ENCODE measurements around the gene TLN1. TPM values are rescaled to one million over a fixed set of nuclear protein-coding genes. Genes with fewer than 3 reads are reported as not detected.

TLN1 gene
- total RNA-seq, 1 donor from 2014 or later, result 226 TPM

- Mint-ChIP-seq H3K36me3 (peaks cover 8% of the 10 kb centered on the region), H3K27ac (peak overlapping the region; percentile 62), H3K27me3 (ENCODE audit: low read depth) (no peaks in the 10 kb centered on the region), H3K4me3 (peak overlapping the region; percentile 54), H3K4me1 (peaks cover 27% of the 10 kb centered on the region), H3K9me3 (no peaks in the 10 kb centered on the region)
- DNase-seq (ENCODE audit: low spot score in 2 of 2, unreplicated experiment in 2 of 2), result no peak
- TF ChIP-seq, protein P1, sequence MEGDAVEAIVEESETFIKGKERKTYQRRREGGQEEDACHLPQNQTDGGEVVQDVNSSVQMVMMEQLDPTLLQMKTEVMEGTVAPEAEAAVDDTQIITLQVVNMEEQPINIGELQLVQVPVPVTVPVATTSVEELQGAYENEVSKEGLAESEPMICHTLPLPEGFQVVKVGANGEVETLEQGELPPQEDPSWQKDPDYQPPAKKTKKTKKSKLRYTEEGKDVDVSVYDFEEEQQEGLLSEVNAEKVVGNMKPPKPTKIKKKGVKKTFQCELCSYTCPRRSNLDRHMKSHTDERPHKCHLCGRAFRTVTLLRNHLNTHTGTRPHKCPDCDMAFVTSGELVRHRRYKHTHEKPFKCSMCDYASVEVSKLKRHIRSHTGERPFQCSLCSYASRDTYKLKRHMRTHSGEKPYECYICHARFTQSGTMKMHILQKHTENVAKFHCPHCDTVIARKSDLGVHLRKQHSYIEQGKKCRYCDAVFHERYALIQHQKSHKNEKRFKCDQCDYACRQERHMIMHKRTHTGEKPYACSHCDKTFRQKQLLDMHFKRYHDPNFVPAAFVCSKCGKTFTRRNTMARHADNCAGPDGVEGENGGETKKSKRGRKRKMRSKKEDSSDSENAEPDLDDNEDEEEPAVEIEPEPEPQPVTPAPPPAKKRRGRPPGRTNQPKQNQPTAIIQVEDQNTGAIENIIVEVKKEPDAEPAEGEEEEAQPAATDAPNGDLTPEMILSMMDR (IDR thresholded peaks at IDR 0.05; ENCODE audit: unreplicated experiment), result no peak
Measured at GRCh38 chr9:35758475-35759050, 26.6 kb upstream of the TLN1 start.

DNA sequence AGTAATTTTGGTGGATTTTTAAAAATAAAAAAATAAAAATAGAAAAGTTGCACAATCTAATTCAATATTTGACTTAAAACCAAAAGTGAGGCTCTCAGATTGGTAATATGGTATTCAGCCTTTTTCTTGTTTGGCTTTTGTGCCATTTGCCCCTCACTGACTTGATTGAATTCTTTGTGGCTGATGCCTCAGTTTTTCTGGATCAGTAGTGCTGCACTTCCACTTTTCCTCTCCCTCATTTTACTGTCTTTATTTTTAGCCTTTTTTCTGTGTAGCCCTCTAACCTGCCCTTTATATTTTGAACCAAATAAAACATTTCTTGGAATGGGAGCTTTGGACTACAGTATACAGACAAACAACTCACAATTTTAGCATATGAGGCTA lies 25.9 kb upstream of the TLN1 start:
- peak overlapping the region; percentile 93 for H3K4me3 Mint-ChIP-seq
- no peaks in the 10 kb centered on the region for H3K27me3 Mint-ChIP-seq (ENCODE audit: low read depth)
- H3K4me1 Mint-ChIP-seq, result peaks cover 27% of the 10 kb centered on the region
- TF ChIP-seq, protein P1 (IDR thresholded peaks at IDR 0.05; ENCODE audit: unreplicated experiment), result no peak
- H3K36me3 Mint-ChIP-seq, result peaks cover 8% of the 10 kb centered on the region
- H3K9me3 Mint-ChIP-seq, result no peaks in the 10 kb centered on the region
- H3K27ac Mint-ChIP-seq, result peak overlapping the region; percentile 29
- no peak for DNase-seq (ENCODE audit: low spot score in 2 of 2, unreplicated experiment in 2 of 2)

DNA sequence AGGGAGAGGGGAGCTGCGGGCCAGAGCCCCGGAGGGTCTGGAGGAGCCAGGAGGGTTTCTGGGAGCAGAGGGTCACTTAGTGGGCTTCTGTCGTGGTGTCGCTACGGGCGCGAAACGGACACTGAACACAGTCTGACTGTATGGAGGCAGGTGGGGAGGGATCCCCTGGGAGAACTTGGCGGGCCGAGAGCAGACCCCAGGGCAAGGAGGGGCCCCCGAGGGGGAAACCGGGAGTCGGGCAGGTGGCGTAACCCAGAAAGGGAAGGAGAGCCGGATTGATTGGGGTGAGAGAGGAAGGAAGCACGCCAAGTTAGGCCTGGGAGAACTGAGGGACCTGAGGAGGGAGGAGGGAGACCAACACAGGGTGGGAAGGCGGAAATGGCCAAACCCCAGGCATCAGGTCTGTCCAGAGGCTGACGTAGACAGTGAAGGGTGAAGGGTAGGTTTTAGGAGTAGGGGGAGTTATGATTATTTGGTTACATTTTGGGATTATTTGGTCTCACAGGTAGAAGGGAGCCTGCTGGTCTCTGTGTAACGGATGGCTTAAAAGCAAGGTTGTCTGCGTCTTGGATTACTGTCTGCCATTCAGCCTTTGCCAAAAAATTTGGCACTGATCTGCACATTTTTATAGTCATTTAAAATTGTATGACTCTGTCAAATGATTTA lies 25.4 kb upstream of the TLN1 start:
- no peak for DNase-seq (ENCODE audit: low spot score in 2 of 2, unreplicated experiment in 2 of 2)
- TF ChIP-seq, protein P1 (IDR thresholded peaks at IDR 0.05; ENCODE audit: unreplicated experiment), result no peak
- H3K27me3 Mint-ChIP-seq (ENCODE audit: low read depth), result no peaks in the 10 kb centered on the region
- H3K36me3 Mint-ChIP-seq, result peaks cover 10% of the 10 kb centered on the region
- H3K4me1 Mint-ChIP-seq, result peaks cover 27% of the 10 kb centered on the region
- peak overlapping the region; percentile 93 for H3K27ac Mint-ChIP-seq
- H3K4me3 Mint-ChIP-seq, result peak overlapping the region; percentile 93
- H3K9me3 Mint-ChIP-seq, result no peaks in the 10 kb centered on the region

DNA sequence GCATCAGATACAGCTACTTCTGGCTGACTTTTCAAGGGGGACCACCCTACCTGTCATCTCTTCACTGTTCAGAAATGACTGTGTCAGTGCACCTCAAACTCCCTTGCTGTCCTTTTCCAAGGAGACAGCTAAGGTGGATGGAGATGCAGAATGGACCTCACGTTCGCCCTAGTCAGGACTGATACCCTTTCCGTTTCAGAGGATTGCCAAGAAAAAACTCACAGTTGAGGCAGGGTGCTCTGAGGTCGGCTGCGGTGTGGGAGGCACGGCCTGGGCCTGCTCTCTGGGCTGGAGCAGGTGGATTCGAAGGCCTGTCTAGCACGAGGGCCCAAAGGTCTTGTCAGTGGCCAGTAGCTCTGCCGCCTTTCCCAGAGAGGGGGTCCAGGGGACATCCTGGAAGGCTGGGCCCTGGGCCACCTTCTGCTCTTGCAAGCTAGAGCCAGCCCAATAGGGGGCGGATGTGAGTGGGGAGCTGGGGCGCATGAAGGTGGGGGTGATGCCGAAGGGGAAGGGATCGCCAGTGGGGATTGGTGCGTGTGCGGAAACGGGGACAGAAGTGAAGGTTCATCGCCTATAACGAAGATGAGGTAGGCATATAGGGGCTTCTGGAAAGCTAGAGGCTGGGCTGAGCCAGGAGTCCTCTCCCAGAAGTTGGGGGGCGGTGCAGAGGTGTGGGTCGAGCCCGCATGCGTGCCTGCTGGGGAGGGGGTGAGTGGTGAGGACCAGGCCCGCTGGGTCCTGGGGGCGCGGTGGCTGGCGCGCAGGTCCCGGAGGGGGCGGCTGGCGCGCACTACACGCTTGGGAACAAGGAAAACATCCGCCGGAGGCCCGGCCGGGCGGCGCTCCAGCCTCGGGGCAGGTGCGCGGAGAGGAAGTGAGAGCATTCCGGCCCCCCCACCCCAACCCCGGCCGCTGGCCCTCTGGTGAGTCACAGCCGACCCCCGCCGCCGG lies 24.6 kb upstream of the TLN1 start:
- DNase-seq (ENCODE audit: low spot score in 2 of 2, unreplicated experiment in 2 of 2), result peak in 1 of 2 experiments; percentile 63

DNA sequence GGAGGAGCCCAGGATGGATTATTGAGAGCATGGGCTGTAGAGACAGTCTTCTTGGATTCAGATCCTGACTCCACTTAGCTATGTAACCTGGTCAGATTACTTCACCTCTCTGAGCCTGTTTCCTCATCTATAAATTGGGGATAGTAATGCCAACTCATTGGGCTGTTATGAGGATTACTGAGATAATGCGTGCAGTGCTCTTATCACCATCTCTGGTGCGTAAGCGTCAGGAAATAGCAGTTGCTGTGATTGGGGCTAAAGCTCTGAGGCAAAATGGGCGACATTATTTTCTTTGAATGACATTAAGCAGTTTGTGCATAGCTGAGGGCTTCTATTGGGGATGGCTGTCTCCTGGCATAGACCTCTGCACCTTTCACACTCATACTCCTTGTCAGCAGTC lies 23.1 kb upstream of the TLN1 start:
- Mint-ChIP-seq H3K4me1 (peaks cover 24% of the 10 kb centered on the region), H3K4me3 (no peak overlapping the region), H3K9me3 (no peaks in the 10 kb centered on the region), H3K27ac (no peak overlapping the region), H3K36me3 (peaks cover 20% of the 10 kb centered on the region), H3K27me3 (ENCODE audit: low read depth) (no peaks in the 10 kb centered on the region)
- TF ChIP-seq, protein P1 (IDR thresholded peaks at IDR 0.05; ENCODE audit: unreplicated experiment), result no peak
- DNase-seq (ENCODE audit: low spot score in 2 of 2, unreplicated experiment in 2 of 2), result no peak

More for the DNA sequence above, 24.6 kb upstream of the TLN1 start:
- peak overlapping the region; percentile 96 for H3K27ac Mint-ChIP-seq
- no peaks in the 10 kb centered on the region for H3K9me3 Mint-ChIP-seq
- peak overlapping the region; percentile 93 for H3K4me3 Mint-ChIP-seq
- peaks cover 15% of the 10 kb centered on the region for H3K36me3 Mint-ChIP-seq
- H3K27me3 Mint-ChIP-seq (ENCODE audit: low read depth), result no peaks in the 10 kb centered on the region
- H3K4me1 Mint-ChIP-seq, result peaks cover 27% of the 10 kb centered on the region
- TF ChIP-seq, protein P1 (IDR thresholded peaks at IDR 0.05; ENCODE audit: unreplicated experiment), result peak; percentile 40

Data from mesothelial cell of epicardium (in vitro differentiated cells).